ENCODE data around the gene C9orf50. TPM values are rescaled to one million over a fixed set of nuclear protein-coding genes. Genes with fewer than 3 reads are reported as not detected.

C9orf50 gene
- total RNA-seq, 1 donor from 2014 or later, result not detected

- intact Hi-C loops (cut with DNase I), result no loop called here
- TF ChIP-seq, protein P1, sequence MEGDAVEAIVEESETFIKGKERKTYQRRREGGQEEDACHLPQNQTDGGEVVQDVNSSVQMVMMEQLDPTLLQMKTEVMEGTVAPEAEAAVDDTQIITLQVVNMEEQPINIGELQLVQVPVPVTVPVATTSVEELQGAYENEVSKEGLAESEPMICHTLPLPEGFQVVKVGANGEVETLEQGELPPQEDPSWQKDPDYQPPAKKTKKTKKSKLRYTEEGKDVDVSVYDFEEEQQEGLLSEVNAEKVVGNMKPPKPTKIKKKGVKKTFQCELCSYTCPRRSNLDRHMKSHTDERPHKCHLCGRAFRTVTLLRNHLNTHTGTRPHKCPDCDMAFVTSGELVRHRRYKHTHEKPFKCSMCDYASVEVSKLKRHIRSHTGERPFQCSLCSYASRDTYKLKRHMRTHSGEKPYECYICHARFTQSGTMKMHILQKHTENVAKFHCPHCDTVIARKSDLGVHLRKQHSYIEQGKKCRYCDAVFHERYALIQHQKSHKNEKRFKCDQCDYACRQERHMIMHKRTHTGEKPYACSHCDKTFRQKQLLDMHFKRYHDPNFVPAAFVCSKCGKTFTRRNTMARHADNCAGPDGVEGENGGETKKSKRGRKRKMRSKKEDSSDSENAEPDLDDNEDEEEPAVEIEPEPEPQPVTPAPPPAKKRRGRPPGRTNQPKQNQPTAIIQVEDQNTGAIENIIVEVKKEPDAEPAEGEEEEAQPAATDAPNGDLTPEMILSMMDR (IDR thresholded peaks at IDR 0.05), result no peak
- Histone ChIP-seq H3K36me3 (no peaks in the 10 kb centered on the region), H3K27ac (no peak overlapping the region), H3K4me1 (peaks cover 4% of the 10 kb centered on the region), H3K27me3 (no peaks in the 10 kb centered on the region), H3K9me3 (no peaks in the 10 kb centered on the region), H3K4me3 (no peak overlapping the region)
- DNase-seq, result no peak
- ATAC-seq, result no peak
Measured at GRCh38 chr9:129575818-129576217, 45.1 kb downstream of the C9orf50 start.

- TF ChIP-seq, protein P1 (IDR thresholded peaks at IDR 0.05), result no peak
- DNase-seq, result no peak
- no peak overlapping the region for H3K4me3 ChIP-seq
- no peaks in the 10 kb centered on the region for H3K27me3 ChIP-seq
- H3K36me3 ChIP-seq, result no peaks in the 10 kb centered on the region
- peaks cover 4% of the 10 kb centered on the region for H3K4me1 ChIP-seq
- intact Hi-C loops (cut with DNase I), result no loop called here
- no peaks in the 10 kb centered on the region for H3K9me3 ChIP-seq
- ATAC-seq, result no peak
- no peak overlapping the region for H3K27ac ChIP-seq
Measured at GRCh38 chr9:129574911-129575585, 45.9 kb downstream of the C9orf50 start.

DNA sequence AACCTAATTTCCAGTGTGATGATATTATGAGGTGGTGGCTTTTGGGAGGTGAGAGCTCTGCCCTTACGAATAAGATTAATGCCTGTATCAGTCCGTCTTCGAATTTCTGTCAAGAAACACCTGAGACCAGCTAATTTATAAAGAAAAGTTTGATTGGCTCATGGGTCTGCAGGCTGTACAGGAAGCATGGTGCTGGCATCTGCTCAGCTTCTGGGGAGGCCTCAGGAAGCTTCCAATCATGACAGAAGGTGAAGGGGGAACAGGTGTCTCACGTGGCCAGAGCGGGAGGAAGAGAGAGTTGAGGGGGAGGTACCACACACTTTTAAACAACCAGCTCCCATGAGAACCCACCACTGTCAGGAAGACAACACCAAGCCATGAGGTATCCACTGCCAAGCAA, 46.9 kb downstream of the C9orf50 start:
- Histone ChIP-seq H3K27me3 (no peaks in the 10 kb centered on the region), H3K4me3 (no peak overlapping the region), H3K36me3 (no peaks in the 10 kb centered on the region), H3K27ac (no peak overlapping the region), H3K4me1 (peaks cover 4% of the 10 kb centered on the region), H3K9me3 (no peaks in the 10 kb centered on the region)
- DNase-seq (no peak), ATAC-seq (no peak)
- TF ChIP-seq, protein P1 (IDR thresholded peaks at IDR 0.05), result no peak
- intact Hi-C loops (cut with DNase I), result no loop called here

GRCh38 chr9:129572517-129572916, 48.4 kb downstream of the C9orf50 start:
- ATAC-seq (no peak), DNase-seq (no peak)
- H3K36me3 ChIP-seq, result no peaks in the 10 kb centered on the region
- H3K27ac ChIP-seq, result no peak overlapping the region
- H3K4me3 ChIP-seq, result no peak overlapping the region
- H3K4me1 ChIP-seq, result peaks cover 14% of the 10 kb centered on the region
- TF ChIP-seq, protein P1 (IDR thresholded peaks at IDR 0.05), result no peak
- intact Hi-C loops (cut with DNase I), result no loop called here
- no peaks in the 10 kb centered on the region for H3K27me3 ChIP-seq
- no peaks in the 10 kb centered on the region for H3K9me3 ChIP-seq

GRCh38 chr9:129572052-129572425, 48.9 kb downstream of the C9orf50 start:
- intact Hi-C loops (cut with DNase I), result no loop called here
- Histone ChIP-seq H3K4me1 (peaks cover 16% of the 10 kb centered on the region), H3K27ac (no peak overlapping the region), H3K4me3 (no peak overlapping the region), H3K9me3 (no peaks in the 10 kb centered on the region), H3K27me3 (no peaks in the 10 kb centered on the region), H3K36me3 (no peaks in the 10 kb centered on the region)
- ATAC-seq (no peak), DNase-seq (no peak)
- TF ChIP-seq, protein P1 (IDR thresholded peaks at IDR 0.05), result no peak
